ENCODE results near the gene ZFR.
A peak's percentile ranks its signal among the peaks of the same experiment; 100 is the strongest.

Gene ZFR

DNA sequence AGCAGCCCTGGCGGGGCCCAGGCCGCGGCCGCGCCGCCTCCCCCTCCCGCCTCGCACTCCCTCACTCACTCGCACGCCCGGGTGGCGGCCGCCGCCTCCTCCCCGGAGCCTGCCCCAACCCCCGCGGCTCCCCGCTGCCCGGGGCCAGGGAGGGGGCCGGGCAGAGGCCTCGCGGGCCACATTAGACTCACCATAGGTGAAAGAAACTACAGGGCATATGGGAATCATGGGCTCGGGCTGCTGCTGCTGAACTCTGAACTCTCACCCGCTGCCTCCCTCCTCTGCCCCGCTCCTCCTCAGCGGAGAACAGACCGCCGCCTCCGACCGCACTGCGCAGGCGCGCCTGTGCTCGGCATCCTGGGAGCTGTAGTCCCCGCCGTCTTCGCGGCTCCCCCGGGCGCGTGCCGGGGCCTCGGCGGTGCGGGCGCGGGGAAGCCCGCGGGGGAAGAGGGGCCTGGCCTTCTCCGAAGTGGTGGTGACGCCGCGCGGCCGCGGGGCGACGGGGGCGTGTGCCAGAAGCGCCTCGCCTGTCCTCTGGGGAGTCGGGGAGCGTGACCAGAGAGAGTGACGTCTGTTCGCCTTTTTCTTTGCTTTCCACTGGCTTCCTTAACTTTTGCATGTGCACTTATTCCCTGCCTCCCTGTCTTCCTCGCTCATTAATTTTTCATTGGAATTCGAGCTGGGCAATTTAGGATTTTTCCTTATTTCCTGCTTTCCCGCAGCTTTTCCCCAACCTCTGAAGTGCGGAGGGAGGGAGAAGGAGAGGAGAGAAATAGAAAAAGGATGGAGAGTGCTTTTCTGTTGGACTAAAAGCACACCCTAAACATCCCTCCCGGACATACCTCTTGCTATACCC is at the start of gene ZFR:
Gene ZFR (minus strand): TSS at position 310 of the 856 bp plus-strand sequence. CDS start 82 bp downstream, at position 228.
- H3K4me3 ChIP-seq (ENCODE audit: low read depth, low read length): peak within 1 kb of the TSS; percentile 86

DNA sequence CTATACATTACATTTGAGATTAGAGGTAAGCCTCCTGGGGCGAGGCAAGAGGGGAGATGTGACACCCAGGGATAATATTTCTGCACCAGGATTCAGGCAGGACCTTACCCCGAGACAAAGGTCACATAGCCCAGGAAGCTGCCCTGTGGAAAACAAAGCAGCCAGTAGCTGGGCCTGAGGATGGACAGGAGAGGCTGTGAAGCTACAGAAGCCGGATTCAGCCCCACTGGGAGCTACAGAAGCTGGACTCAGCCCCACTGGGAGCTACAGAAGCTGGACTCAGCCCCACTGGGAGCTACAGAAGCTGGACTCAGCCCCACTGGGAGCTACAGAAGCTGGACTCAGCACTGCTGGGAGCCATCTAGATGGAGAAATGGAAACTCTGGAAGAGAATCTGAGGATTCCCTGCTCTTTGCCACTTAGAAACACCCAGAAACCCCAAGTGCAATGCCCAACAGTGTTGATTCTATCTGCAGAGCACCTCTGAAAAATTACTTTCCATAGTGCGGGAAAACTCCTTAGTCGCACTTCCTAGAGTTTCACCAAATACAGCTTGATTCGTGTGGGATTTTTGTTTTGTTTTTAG is 46.5 kb upstream of the ZFR start:
- no peak overlapping the region for H3K4me3 ChIP-seq (ENCODE audit: low read depth, low read length)

DNA sequence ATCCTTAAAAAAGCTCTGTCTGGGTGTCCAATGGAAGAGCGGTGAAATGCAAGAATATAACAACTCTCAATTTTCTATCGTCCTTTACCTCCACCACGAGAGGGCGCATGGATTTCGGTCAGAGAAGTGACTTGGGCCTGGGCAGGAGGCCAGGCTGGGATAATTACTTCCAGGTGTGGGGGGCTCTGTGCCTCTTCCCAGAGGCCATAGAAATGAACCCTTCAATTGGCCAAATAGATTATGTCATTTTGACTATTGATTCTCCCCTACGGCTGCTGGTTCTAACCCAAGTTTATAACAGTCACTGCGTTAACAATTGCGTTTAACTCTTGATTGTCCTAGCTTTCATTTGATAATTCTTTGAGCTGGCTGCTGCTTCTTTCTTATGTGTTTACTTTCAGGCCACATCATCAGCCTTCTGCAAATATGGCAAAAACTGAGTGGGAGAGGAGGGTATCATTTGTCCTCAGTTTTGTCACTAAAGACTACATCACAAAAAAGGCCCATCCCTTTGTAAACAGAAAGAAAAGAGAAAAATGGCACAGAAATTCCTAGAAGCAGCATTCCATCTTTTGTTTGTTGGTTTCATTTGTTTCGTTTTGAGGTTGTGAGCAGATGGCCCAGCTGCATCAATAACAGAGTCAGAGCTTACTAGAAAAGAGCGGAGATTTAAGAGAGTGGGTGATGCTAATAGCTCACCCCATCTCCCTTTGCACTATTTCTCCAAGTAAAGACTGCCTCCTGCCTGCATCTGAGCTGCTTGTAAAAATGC is 45.4 kb upstream of the ZFR start:
- H3K4me3 ChIP-seq (ENCODE audit: low read depth, low read length): no peak overlapping the region

DNA sequence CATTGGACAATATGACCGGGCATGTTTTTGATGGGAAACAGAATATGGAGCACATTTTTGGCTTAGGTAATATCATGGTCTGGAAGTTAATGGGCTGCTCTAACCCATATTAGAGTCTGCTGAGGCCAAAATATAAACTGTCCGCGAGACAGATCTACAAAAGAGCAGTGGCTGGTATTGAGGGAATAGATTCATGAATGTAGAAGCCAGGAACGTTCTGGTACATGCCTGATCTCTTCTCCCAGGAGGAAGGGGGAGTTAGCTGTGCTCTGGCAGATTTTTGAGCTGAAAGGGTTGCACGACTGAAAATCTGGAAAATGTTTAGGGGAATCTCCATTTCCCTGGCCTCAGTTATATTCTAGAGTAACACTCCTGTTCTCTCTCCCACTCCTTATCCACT is 42.9 kb upstream of the ZFR start:
- no peak overlapping the region for H3K4me3 ChIP-seq (ENCODE audit: low read depth, low read length)

DNA sequence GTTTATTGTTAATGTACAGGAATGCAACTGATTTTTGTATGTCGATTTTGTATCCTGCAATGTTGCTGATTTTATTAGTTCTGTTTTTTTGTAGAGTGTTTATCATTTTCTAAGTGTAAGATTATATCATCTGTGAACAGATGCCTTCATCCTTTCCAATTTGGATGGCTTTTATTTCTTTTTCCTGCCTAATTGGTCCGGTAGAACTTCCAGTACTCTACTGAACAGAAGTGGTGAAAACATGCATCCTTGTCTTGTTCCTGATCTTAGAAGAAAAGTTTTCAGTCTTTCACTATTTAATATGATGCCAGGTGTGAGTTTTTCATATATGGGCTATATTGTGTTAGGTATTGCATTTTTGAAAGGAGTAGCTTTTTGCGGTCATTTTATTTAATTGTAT is 42.5 kb upstream of the ZFR start:
- H3K4me3 ChIP-seq (ENCODE audit: low read depth, low read length): no peak overlapping the region

GRCh38 chr5:32482193-32482592 is 37.7 kb upstream of the ZFR start:
- H3K4me3 ChIP-seq (ENCODE audit: low read depth, low read length): no peak overlapping the region

GRCh38 chr5:32479096-32479495 is 34.6 kb upstream of the ZFR start:
- no peak overlapping the region for H3K4me3 ChIP-seq (ENCODE audit: low read depth, low read length)

- H3K4me3 ChIP-seq (ENCODE audit: low read depth, low read length): no peak overlapping the region
Measured at GRCh38 chr5:32476891-32477290, 32.4 kb upstream of the ZFR start.

GRCh38 chr5:32475334-32476097 is 31.0 kb upstream of the ZFR start:
- H3K4me3 ChIP-seq (ENCODE audit: low read depth, low read length): no peak overlapping the region

DNA sequence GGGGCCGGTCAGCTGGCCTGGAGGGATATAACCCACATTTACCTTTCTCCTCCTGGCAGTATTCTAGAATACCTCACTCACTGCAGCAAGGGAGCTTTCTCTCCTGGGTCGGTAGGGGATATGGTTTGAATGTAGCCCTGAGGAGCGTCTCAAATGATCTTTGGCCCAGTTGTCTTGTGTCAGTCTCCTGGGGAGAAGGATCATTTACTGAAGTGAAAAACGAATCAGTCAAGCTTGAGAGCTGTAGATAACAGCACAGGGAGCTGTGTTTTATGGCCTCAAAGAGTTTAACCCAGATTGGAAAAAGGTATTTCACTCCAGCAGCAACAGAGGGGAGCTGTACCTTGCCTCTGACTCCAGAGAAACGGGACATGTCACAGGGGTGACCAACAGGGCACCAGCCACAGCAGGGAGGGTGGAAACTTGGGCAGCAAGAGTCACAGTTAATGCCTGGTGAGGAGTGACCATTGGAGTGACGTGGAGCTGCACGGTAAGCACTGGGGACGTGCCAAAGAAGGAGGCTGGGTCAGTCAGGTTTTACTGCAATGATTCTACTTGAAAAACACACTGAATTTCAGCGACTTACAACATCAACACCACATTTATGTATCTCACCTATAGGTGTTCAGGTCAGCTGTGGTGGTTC is 29.8 kb upstream of the ZFR start:
- H3K4me3 ChIP-seq (ENCODE audit: low read depth, low read length): no peak overlapping the region

DNA sequence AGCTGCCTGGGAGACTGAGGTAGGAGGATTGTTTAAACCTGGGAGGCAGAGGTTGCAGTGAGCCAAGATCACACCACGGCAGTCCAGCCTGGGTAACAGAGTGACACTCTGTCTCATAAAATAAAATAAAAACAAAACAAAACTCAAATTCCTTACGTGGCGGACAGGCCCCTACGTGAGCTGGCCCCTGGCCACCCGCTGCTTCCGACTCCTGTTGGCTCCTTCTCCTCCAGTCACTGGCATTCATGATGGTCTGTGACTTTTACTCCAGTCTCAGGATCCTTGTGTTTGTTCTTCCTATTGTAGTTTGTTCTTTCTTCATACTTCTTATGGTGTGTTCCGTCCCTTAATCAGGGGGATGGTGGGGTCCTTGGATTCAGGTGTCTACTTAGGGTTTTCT is 28.5 kb upstream of the ZFR start:
- no peak overlapping the region for H3K4me3 ChIP-seq (ENCODE audit: low read depth, low read length)

GRCh38 chr5:32471784-32472183 is 27.2 kb upstream of the ZFR start:
- H3K4me3 ChIP-seq (ENCODE audit: low read depth, low read length): no peak overlapping the region

GRCh38 chr5:32465076-32465475 is 20.5 kb upstream of the ZFR start:
- no peak overlapping the region for H3K4me3 ChIP-seq (ENCODE audit: low read depth, low read length)

DNA sequence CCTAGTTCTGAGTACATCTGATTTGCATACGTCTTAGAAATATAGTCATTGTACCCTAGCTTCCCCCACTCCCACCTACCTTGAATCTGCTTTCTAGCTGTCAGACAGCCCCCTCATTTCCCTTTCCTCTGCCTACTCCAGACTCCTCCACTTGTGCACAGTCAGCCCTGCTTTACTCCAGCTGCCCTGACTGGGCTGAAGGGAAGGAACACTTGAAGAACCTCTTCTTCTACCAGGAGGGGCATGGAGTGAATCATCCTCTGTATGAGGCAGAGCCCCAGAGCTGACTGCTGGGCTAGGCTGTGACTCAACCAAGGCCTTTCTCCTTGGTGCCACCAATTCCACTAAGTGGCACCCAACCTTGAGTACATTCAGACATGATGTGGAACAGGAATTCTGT is 18.1 kb upstream of the ZFR start:
- H3K4me3 ChIP-seq (ENCODE audit: low read depth, low read length): no peak overlapping the region

DNA sequence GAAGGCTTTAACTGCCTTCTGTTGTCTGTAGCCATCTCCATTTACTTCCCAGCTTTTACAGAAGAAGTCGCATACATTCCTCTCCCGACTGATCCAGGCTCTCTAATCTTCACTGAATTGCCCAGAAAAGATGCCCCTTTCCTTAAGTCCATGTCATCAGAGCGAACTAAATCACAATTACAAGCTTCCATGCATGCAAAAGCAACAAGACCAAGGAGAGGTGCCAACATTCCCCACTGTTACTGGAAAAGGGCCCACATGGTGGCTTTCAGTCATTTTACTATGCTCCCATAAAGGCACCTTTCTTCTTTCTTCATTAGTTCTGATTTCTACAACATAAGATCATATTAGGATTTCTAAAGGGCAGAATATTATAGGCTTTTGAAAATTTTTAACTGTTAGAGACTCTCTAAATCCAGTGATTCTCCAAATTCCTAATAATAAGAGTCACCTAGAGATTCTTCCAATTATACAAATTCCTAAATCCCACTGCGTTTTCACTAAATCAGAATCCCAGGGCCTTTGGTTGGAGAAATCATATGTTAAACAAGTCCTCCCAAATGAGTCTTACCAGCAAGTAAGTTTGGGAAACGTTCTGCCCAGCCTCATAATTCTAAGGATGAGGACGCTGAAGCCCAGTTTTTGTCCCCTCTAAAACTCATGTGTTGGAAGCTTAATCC is 17.0 kb upstream of the ZFR start:
- no peak overlapping the region for H3K4me3 ChIP-seq (ENCODE audit: low read depth, low read length)

DNA sequence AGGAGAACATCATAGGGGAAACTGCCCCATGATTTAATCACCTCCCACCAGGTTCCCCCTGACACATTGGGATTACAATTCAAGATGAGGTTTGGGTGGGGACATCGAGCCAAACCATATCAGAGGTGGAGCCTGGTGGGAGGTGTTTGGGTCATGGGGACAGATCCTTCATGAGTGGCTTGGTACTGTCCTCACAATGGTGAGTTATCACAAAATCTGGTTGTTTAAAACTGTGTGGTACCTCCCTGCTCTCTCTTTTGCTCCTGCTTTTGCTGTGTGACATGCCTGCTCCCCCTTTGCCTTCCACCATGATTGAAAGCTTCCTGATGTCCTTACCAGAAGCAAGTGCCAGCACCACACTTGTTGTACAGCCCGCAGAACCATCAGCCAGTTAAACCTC is 16.2 kb upstream of the ZFR start:
- H3K4me3 ChIP-seq (ENCODE audit: low read depth, low read length): no peak overlapping the region

GRCh38 chr5:32458880-32459495 is 14.4 kb upstream of the ZFR start:
- no peak overlapping the region for H3K4me3 ChIP-seq (ENCODE audit: low read depth, low read length)

DNA sequence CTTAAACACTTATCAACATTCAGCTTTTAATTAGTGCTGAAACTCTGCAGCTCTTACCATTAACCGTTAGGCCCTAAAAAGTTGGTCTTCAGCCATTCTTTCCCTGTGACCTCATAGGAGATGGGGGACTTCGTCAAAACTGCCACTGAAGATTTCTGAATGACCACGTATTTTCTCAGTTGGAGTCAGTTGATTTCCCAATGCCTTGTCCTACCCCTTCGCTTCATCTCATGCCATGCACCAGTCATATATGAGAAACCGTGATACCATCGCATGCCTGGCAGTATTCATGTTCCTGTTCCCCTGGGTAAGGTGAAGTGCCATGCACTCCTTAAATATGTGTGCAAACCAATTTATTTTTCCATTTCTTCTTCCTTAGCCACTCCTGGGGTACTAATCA is 10.8 kb upstream of the ZFR start:
- no peak overlapping the region for H3K4me3 ChIP-seq (ENCODE audit: low read depth, low read length)

GRCh38 chr5:32454821-32455220 is 10.3 kb upstream of the ZFR start:
- H3K4me3 ChIP-seq (ENCODE audit: low read depth, low read length): no peak overlapping the region

DNA sequence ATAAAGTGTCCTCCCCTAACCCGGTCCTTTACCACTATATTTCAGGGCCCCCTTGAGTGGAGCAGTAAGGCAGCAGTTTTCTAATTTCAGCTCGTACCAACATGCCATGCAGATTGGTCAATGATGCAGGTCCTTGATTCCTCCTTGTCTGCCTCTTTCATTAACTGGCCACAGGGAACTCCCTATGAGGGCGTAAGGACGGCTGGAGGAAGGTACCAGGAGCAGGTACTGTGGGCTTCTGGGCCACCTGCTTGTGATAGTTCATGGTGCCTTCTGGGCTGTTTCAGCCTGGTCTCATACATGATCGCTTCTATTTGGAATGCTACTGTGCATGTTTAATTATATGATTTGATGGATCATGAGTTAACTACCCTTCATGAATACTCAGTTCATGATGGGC is 9.4 kb upstream of the ZFR start:
- H3K4me3 ChIP-seq (ENCODE audit: low read depth, low read length): no peak overlapping the region
